Adipose tissue (tissue), 3 donors: ENCODE data around the gene CELA3B. TPM values are rescaled to one million over a fixed set of nuclear protein-coding genes. Genes with fewer than 3 reads are reported as not detected.
"Not testable (repeated sequence)": the region's sequence is repeated elsewhere in the genome, so short reads cannot be mapped to it uniquely, and the experiment has no call there.

Experiments used
- H3K27ac ChIP-seq: one replicate; pipeline ENCODE4 v1.5.1; 2013; ENCODE audit warnings: low read depth, low read length
- WGBS, 3 donors: extraction: QIAGEN DNeasy Blood & Tissue Kit; methylation state at CpG; one replicate each; pipeline ENCODE4 v1.1.7; 2013; 5-methylcytosine and 5-hydroxymethylcytosine counted together
- polyA plus RNA-seq, 3 donors: library from polyadenylated mRNA; stranded (reverse); fragments of 200-250 nt; gene quantifications; one replicate each; pipeline ENCODE4 v1.2.3, GENCODE V29; 2013
- donor health status: healthy with polysubstance abuse.
- donor health status: Bipolar disorder and iron deficiency.
- donor health status: healthy.

CELA3B gene
- polyA plus RNA-seq, 3 donors: 1.2 to 11,522 (median 8.1) TPM

DNA sequence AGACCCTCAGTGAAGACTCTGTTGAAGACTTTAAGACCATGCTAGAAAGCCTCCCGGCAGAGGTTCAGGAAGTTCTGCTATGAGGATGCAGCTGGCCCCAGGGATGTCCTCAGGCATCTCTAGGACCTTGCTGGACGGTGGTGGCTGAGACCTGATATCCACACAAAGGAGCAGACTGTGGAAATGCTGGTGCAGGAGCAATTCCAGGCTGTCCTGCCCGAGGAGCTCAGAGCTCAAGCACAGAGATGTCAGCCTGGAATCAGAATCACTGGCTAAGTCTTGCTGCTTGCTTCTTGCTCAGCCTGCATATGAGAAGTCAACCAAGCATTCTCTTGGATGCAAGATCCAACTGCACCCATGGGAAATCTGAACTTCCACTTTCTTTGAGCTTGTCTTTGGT is 53.7 kb downstream of the CELA3B start:
- H3K27ac ChIP-seq: no peak overlapping the region

DNA sequence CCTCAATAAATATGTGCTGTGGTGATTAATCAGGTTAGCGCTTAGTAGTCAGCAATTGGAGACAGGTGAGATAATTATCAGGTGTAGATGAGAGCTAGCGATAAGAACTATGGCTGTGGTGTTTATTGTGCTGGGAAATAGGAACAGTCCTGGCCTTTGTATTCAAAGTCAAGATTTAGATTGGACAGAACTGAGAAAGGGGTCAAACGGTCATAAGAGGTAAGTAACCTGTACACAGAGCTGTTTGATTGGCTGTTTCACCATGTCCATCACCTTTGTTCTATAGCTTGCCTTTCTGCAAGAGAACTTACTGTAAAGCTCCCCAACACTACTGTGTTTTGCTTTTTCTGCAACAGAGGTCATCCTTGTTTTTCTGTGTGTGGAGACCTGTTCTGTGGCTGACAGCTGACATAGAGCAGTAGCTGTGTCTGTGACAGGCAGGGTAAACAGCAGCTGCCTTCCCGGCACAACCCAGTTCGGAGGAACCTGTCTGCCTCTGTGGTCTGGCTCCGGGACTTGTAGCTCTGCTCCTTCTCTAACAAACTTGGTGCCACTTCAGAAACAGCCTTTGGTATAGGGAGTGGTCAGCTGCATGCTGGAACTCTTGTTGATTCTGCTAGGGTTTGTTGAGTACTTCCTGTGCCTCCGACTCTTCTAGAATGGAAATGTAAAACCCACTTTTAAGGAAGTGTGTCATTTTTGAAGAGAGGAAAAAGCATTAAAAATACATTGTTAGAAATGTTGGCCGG is 54.6 kb downstream of the CELA3B start:
- 51 to 55% (median 52%) methylated on average over 8 of the region's 8 CpGs for WGBS, 3 donors
- no peak overlapping the region for H3K27ac ChIP-seq

More for the DNA sequence above, 53.7 kb downstream of the CELA3B start:
- WGBS, 3 donors: 70 to 81% (median 78%) methylated on average over 3 of the region's 3 CpGs

DNA sequence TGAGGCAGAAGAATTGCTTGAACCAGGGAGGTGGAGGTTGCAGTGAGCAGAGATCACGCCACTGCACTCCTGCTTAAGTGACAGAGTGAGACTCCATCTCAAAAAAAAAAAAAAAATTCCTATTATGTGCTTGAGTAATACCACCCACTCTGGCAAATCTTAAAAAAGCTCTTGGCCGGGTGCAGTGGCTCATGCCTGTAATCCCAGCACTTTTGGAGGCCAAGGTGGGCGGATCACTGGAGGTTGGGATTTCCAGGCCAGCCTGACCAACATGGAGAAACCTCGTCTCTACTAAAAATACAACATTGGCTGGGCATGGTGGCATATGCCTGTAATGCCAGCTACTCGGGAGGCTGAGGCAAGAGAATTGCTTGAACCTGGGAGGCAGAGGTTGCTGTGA is 58.0 kb downstream of the CELA3B start:
- 77 to 89% (median 78%) methylated on average over 5 of the region's 5 CpGs for WGBS, 3 donors
- not testable (repeated sequence) for H3K27ac ChIP-seq

DNA sequence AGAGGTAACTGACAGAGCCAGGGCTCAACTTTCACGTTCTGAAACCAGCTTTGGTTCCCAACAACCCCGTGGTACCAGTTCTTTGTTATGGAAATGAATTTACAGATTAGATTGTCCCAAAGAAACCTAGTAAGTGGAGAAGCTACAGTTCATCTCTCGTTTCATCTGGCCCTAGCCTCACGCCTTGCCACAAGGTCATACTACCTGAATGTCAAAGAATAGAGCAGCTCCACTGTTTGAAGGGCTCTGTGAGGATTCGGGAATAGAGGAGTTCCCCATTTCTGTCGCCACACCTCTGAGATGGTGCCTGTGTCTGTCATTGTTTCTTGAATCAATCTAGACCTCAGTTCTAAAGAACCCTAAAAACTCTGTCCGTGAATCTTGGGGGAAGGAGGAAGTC is 60.7 kb downstream of the CELA3B start:
- no peak overlapping the region for H3K27ac ChIP-seq
- WGBS, 3 donors: 71 to 76% (median 74%) methylated on average over 7 of the region's 7 CpGs

- WGBS, 3 donors: 81 to 89% (median 88%) methylated on average over 5 of the region's 5 CpGs
- H3K27ac ChIP-seq: no peak overlapping the region
Observed at GRCh38 chr1:22038036-22038435, 61.2 kb downstream of the CELA3B start.

Other genes with a start within 250 kb of the CELA3B start
- gene USP48, start 193.9 kb upstream of the CELA3B start, polyA plus RNA-seq: 10 to 100 TPM; 13.0 to 20.5 (median 14.8) TPM
- gene LDLRAD2, start 164.8 kb upstream of the CELA3B start, polyA plus RNA-seq: 1 to 10 TPM in 2 of 3 donors, under 1 TPM in 1; 0.63 to 6.7 (median 2.9) TPM
- 100 to 1,000 TPM in 2 of 3 donors, 10 to 100 TPM in 1; 34.7 to 225 (median 214) TPM for gene HSPG2, start 39.7 kb upstream of the CELA3B start, polyA plus RNA-seq
- gene CELA3A, start 24.6 kb downstream of the CELA3B start, polyA plus RNA-seq: over 10,000 TPM in 1 of 3 donors, 10 to 100 TPM in 1, 1 to 10 TPM in 1; 5.3 to 36,211 (median 17.7) TPM
- 100 to 1,000 TPM in 2 of 3 donors, 10 to 100 TPM in 1; 55.3 to 184 (median 159) TPM for gene CDC42, start 75.7 kb downstream of the CELA3B start, polyA plus RNA-seq
- 1 to 10 TPM in 1 of 3 donors, under 1 TPM in 2; 0.24 to 1.0 (median 0.45) TPM for gene WNT4, start 166.1 kb downstream of the CELA3B start, polyA plus RNA-seq